GM23338 (cell line): ENCODE data around the gene KIAA0753. TPM values are rescaled to one million over a fixed set of nuclear protein-coding genes. Genes with fewer than 3 reads are reported as not detected.

Experiments used
- ATAC-seq: fragments of 200-7000 bp; cut with Tn5 transposase; 3 replicates; pipeline ENCODE4 v1.9.1; 2020
- DNase-seq: peaks from one replicate; pipeline ENCODE4 v3.0.0-alpha.2; 2015; ENCODE audit warnings: low spot score
- H2AFZ ChIP-seq: fragments of 200-600 bp; sonication (generic); 2 replicates; pipeline ENCODE4 v1.8.0; 2016; ENCODE audit warnings: antibody characterized with exemption, mild to moderate bottlenecking, moderate library complexity
- H3F3A ChIP-seq: fragments of 200-600 bp; sonication (generic); replicated peaks from 2 replicates; pipeline ENCODE4 v1.8.0; 2017; ENCODE audit warnings: antibody characterized with exemption, mixed run types, low read depth
- H3K27ac ChIP-seq: fragments of 200-600 bp; sonication (generic); 2 replicates; pipeline ENCODE4 v1.6.1; 2016; ENCODE audit warnings: low read depth
- H3K27me3 ChIP-seq: fragments of 200-600 bp; sonication (generic); 2 replicates; pipeline ENCODE4 v1.8.0; 2016; ENCODE audit warnings: mild to moderate bottlenecking, mixed run types, moderate library complexity; ENCODE audit not compliant: insufficient read depth
- H3K36me3 ChIP-seq: fragments of 200-600 bp; sonication (generic); 2 replicates; pipeline ENCODE4 v1.8.0; 2016; ENCODE audit warnings: mild to moderate bottlenecking; ENCODE audit not compliant: insufficient read depth
- H3K4me1 ChIP-seq: fragments of 200-600 bp; sonication (generic); 2 replicates; pipeline ENCODE4 v1.8.0; 2016; ENCODE audit warnings: mild to moderate bottlenecking, moderate library complexity; ENCODE audit not compliant: insufficient read depth
- H3K4me2 ChIP-seq: fragments of 200-600 bp; sonication (generic); 2 replicates; pipeline ENCODE4 v1.7.1; 2017; ENCODE audit warnings: mixed run types
- H3K4me3 ChIP-seq: fragments of 200-600 bp; sonication (generic); 2 replicates; pipeline ENCODE4 v1.6.1; 2016; ENCODE audit warnings: mixed run types
- H3K79me2 ChIP-seq: fragments of 200-600 bp; sonication (generic); replicated peaks from 2 replicates; pipeline ENCODE4 v1.8.0; 2017; ENCODE audit warnings: mild to moderate bottlenecking; ENCODE audit not compliant: insufficient read depth
- H3K9me2 ChIP-seq: fragments of 200-600 bp; sonication (generic); 2 replicates; pipeline ENCODE4 v1.8.0; 2017; ENCODE audit not compliant: insufficient read depth
- H4K20me1 ChIP-seq: fragments of 200-600 bp; sonication (generic); replicated peaks from 2 replicates; pipeline ENCODE4 v1.8.0; 2017; ENCODE audit warnings: mild to moderate bottlenecking; ENCODE audit not compliant: insufficient read depth
- H3K27ac Mint-ChIP-seq: 2 replicates; pipeline ENCODE4 v1.8.0; 2020; ENCODE audit warnings: inconsistent platforms, mild to moderate bottlenecking, moderate library complexity, mixed read lengths
- H3K27me3 Mint-ChIP-seq: 3 replicates; pipeline ENCODE4 v1.8.0; 2022; ENCODE audit warnings: low read depth, mild to moderate bottlenecking, moderate library complexity, mixed read lengths, inconsistent platforms; ENCODE audit not compliant: insufficient read depth, poor library complexity
- H3K36me3 Mint-ChIP-seq: 3 replicates; pipeline ENCODE4 v1.8.0; 2021; ENCODE audit warnings: low read depth, mild to moderate bottlenecking, inconsistent platforms, moderate library complexity, mixed read lengths
- H3K4me1 Mint-ChIP-seq: 3 replicates; pipeline ENCODE4 v1.8.0; 2020; ENCODE audit warnings: mild to moderate bottlenecking, inconsistent platforms, mixed read lengths
- H3K4me3 Mint-ChIP-seq: 3 replicates; pipeline ENCODE4 v1.8.0; 2021; ENCODE audit warnings: moderate library complexity, mild to moderate bottlenecking, inconsistent platforms, mixed read lengths
- H3K9me3 Mint-ChIP-seq: 3 replicates; pipeline ENCODE4 v1.8.0; 2020; ENCODE audit warnings: moderate library complexity, mild to moderate bottlenecking, inconsistent platforms, mixed read lengths
- CTCF ChIP-seq, 2 experiments: fragments of 200-600 bp in 1 of 2; sonication (generic) in 1 of 2; conservative IDR thresholded peaks; 2 replicates each; pipeline versions ENCODE4 v1.5.1 to v1.6.1; 2016 to 2017; ENCODE audit warnings: antibody characterized with exemption in 2 of 2, low read depth in 2 of 2, mild to moderate bottlenecking in 2 of 2, moderate library complexity in 1 of 2
- ETS1 ChIP-seq: IDR thresholded peaks from 2 replicates; pipeline ENCODE4 v1.6.1; 2016; ENCODE audit warnings: antibody characterized with exemption
- EZH2 ChIP-seq: fragments of 200-600 bp; sonication (generic); IDR thresholded peaks from one replicate; pipeline ENCODE4 v1.8.0; 2017; ENCODE audit warnings: antibody characterized with exemption, mild to moderate bottlenecking, low read depth; ENCODE audit not compliant: unreplicated experiment
- NANOG ChIP-seq: IDR thresholded peaks from 2 replicates; pipeline ENCODE4 v1.6.1; 2016; ENCODE audit warnings: antibody characterized with exemption, borderline replicate concordance
- POLR2AphosphoS5 ChIP-seq: IDR thresholded peaks from 2 replicates; pipeline ENCODE4 v1.6.1; 2016; ENCODE audit warnings: antibody characterized with exemption, low read depth
- REST ChIP-seq: IDR thresholded peaks from one replicate; pipeline ENCODE4 v1.6.1; 2018; ENCODE audit warnings: antibody characterized with exemption; ENCODE audit not compliant: unreplicated experiment
- STAT1 ChIP-seq: IDR thresholded peaks from one replicate; pipeline ENCODE4 v1.6.1; 2016; ENCODE audit warnings: antibody characterized with exemption; ENCODE audit not compliant: unreplicated experiment
- ZNF114 ChIP-seq: fragments of 250-450 bp; sonication (Bioruptor Pico); IDR thresholded peaks from 2 replicates; pipeline ENCODE4 v1.5.0; 2020; ENCODE audit warnings: mild to moderate bottlenecking, moderate library complexity
- ZNF331 ChIP-seq: fragments of 250-450 bp; sonication (Bioruptor Pico); IDR thresholded peaks from 2 replicates; pipeline ENCODE4 v1.5.0; 2020; ENCODE audit warnings: low read depth, mild to moderate bottlenecking, moderate library complexity
- ZNF462 ChIP-seq: fragments of 250-450 bp; sonication (Bioruptor Pico); IDR thresholded peaks from 2 replicates; pipeline ENCODE4 v1.5.0; 2020; ENCODE audit warnings: mild to moderate bottlenecking, moderate library complexity
- polyA plus RNA-seq: library from polyadenylated mRNA; unstranded; fragments of >200 nt; fragmentation: Nextera tagmentation; extraction: Ambion mirVana; gene quantifications from 2 replicates; pipeline ENCODE4 v1.2.1, GENCODE V29; 2016
- total RNA-seq: library from RNA; depleted of rRNA; stranded (reverse); fragments of >200 nt; shearing (Covaris generic); gene quantifications from 2 replicates; pipeline ENCODE4 v1.2.3, GENCODE V29; 2014

KIAA0753 gene
- total and polyA plus RNA-seq, 2 experiments from 2014 or later, result 6.0 to 27.8 TPM

- Histone ChIP-seq H3K4me2 (no peak overlapping the region), H3K27me3 (no peaks in the 10 kb centered on the region), H3K4me1 (no peaks in the 10 kb centered on the region), H2AFZ (no peak overlapping the region), H3K79me2 (no peaks in the 10 kb centered on the region), H3K4me3 (no peak overlapping the region), H3K27ac (no peak overlapping the region), H3K9me2 (no peaks in the 10 kb centered on the region), H4K20me1 (peaks cover 7% of the 10 kb centered on the region; the same call in 1 of the 2 replicates), H3K36me3 (peaks cover 19% of the 10 kb centered on the region; the same call in 1 of the 2 replicates), H3F3A (no peaks in the 10 kb centered on the region)
- peaks cover 4% of the 10 kb centered on the region for H3K27me3 Mint-ChIP-seq
- DNase-seq, result no peak
- H3K36me3 Mint-ChIP-seq, result peaks cover 39% of the 10 kb centered on the region
- H3K4me1 Mint-ChIP-seq, result no peaks in the 10 kb centered on the region
- no peak overlapping the region for H3K27ac Mint-ChIP-seq
- H3K4me3 Mint-ChIP-seq, result no peak overlapping the region
- no peak for ATAC-seq
- H3K9me3 Mint-ChIP-seq, result no peaks in the 10 kb centered on the region
- TF ChIP-seq EZH2 (no peak), STAT1 (no peak), REST (no peak), CTCF (conservative IDR thresholded peaks at IDR 0.05; ENCODE audit: low read depth in 2 of 2) (no peak), NANOG (no peak), ZNF331 (CRISPR knock-in tag) (no peak), POLR2AphosphoS5 (no peak), ZNF114 (CRISPR knock-in tag) (no peak), ZNF462 (CRISPR knock-in tag) (no peak), ETS1 (no peak)
These were observed 38.4 kb downstream of the KIAA0753 start for GRCh38 chr17:6602141-6602540.
